GM19438 (cell line): Measurements from ENCODE around the gene KIAA0232.

ENCODE experiments used
- ATAC-seq: cut with Tn5 transposase; IDR thresholded peaks from one replicate; pipeline ENCODE4 v1.9.1; 2021; ENCODE audit warnings: low read depth; ENCODE audit not compliant: unreplicated experiment

Gene KIAA0232

DNA sequence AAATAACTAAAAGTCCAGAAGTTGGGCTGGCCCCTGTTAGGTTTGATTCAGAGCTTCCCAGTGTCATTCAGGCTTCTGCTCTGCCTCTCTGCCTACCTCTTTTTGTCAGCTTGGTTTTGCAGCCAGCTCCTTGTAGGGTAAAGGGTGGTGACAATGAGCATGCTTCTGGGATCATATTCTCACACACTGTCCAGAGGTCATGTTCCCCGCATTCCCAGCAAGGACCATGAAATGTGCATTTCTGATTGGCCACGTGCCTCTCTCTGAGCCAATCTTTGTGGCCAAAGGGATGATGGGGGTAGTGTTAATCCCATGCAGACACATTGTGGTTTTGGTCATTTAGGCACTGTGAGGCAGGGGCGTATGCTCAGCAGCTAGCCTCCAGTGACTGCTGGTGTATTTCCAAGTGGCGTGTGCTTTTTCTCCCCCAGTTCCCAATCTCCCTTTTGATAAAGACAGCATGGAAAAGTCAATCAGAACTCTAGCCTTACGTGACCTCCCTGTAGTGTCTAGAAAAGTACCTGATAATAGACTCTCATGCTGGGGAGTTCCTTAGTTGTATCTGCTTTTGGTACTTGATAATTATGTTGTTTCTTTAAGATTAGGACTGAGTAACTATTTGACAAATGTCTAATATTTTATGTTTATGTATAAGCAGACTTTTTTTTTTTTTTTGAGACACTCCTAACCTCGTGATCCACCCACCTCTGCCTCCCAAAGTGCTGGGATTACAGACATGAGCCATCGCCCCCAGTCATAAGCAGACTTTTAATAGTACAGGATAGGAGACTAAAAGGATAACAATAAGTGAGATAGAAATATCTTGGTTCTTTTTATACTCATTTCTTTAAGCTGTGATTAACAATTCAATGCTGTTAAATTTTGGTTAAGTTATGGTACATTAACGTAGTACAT lies 57.8 kb downstream of the KIAA0232 start:
- ATAC-seq, result no peak

- no peak for ATAC-seq
Observed at GRCh38 chr4:6845027-6845426, 62.5 kb downstream of the KIAA0232 start.

- no peak for ATAC-seq
Observed at GRCh38 chr4:6845574-6845973, 63.0 kb downstream of the KIAA0232 start.

DNA sequence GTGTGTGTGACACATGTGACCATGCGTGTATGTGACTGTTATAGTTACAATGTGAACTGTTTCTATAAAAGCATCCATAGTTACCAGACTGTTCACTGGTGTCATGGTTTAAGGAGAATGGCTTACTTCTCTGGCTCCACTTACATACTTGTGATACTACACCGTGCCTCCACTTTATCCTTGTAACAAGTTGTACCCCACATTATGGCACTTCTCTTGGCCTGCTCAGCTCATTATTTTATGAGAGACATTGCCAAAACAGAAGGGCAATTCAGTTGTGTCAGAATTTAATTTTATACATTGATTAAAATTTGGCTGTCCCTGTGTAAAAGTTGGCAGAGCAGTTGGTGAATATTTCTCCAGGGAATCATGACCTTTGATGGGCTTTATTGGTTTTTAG lies 64.7 kb downstream of the KIAA0232 start:
- ATAC-seq, result no peak

DNA sequence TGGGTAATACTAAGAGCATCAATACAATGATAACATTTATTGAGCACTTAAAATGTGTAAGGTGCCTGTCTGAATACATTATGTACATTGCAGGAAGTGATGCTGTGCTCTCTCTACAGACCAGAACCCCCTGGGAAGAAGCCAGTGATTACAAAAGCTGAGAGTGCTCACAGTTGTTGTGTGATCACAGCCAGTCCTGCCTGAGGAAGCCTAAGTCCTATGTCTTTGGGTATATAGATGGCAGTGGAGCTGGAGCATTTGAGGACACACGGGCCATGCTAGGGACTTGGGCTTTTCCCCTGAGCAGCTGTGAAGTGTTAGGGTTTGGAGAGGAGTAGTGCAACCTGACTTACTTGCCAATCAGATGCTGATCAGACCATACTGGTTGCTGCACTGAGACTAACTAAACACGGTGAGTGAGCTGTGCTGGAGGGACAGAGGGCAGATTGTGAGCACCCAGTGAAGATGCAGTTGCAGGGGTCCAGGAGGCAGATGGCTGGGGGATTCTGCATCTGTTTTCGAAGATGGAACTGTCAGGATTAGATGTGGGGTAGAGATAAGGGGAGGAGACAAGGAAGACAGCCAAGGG lies 66.3 kb downstream of the KIAA0232 start:
- no peak for ATAC-seq

DNA sequence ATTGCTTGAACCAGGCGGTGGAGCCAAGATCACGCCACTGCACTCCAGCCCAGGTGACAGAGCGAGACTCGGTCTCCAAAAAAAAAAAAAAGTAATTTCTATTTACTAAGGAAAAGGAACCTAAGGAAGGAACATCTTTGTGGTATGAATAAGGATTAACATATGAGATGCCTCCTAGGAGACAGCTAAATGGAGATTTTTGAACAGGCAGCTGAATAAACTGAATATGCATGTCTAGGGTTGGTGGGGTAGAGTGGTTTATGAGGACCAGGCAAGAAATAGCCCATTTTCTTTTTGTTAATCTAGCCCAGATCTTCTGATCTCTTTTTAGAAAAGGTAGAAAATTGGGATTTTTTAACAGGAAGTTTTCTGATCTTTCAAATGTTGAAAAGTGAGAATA lies 67.2 kb downstream of the KIAA0232 start:
- ATAC-seq, result no peak

DNA sequence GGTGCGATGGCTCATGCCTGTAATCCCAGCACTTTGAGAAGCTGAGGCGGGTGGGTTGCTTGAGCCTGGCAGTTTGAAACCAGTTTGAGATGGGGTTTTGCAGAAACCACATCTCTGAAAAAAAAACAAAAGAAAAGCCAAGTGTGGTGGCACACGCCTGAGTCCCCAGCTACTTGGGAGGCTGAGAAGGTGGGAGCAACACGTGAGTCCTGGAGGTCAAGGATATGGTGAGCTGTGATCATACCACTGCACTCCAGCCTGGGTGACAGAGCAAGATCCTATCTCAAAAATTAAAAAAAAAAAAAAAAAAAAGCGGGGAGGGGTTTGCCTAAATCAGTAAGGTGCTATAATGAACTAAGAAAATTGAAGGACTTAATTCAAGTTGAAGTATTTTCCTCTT lies 68.9 kb downstream of the KIAA0232 start:
- no peak for ATAC-seq

DNA sequence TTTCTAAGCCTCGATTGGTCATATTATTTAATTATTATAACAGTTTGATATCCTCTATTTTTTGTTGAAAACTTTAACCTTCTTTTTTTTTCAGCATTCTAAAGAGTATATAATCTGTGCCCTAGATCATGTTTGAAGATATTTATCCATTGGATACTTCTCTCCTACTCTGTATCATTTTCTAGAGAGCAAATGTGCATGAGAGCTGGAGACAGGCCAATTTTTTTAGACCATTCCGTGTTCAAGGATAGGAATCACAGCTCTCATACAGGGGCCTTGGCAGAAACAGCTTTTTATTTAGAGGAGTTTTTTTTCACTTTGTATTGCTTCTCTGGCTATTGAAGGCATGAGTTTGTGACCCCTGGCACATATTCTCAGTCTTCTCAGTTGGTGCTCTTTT lies 69.4 kb downstream of the KIAA0232 start:
- no peak for ATAC-seq

DNA sequence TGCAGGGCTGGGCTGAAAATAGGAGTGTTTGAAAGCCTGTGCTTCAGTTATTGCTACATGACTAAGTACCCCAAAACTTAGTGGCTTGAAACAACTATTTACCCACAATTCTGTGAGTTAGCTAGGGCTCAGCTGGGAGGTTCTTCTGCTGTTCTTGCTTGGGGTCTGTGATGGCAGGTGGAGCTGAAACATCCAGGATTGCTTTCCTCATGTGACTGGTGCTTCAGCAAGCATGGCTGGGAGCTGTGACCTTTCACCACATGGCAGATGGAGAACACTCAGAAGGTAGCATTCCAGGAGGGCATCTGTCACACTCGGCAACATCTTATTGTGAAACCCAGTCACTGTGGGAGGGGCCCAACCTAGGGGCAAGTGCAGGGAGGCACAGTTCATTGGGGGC lies 70.1 kb downstream of the KIAA0232 start:
- ATAC-seq, result no peak

DNA sequence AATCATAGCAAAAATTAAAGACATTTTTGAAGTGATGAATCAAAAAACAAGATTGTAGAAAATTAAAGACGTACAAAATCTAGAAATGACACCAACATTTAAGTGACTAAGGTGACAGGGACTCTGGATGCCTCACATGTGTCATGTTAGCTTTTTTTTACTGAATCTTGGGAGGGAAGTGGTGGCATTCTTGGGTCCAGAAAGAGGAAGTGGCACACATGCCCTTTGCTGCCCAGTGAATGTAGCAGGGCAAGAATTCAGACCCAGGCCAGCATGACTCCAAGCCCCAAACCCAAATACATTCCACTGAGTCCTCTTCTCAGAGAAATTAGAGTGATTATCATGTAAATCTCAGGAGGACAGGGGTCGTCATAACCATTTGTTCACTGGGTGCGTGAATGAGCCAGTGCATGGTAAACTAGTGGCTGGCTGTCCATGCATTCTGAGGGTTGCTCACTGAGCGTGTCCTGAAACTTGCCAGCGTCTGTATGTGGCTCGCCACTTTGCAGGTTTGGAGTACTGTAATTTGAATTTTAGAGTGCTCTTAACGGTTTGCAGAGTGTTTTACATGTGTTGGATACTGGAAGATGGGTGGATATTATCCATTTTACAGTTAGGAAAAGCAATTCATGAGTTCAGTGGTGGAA lies 71.7 kb downstream of the KIAA0232 start:
- no peak for ATAC-seq

GRCh38 chr4:6855692-6856297 lies 73.3 kb downstream of the KIAA0232 start:
- ATAC-seq, result peak; percentile 88

DNA sequence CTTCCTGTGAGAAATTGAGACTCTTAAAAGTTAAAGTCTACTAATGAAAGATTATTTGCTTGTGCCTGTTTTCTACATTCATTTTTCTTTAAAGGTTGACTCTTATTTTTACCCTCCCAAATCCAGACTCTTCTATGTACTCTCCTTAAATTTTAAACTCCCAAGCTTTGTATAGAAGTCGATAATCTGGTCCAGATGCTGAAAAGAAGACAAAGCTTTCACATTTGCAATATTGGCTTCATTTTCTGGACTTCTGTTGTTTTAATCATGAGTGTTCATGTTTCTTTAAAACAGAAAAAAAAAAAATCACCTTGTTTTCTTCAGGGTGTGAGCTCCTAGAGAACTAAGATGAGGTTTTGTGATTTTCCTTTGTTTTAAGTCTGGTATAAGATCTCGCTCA lies 73.9 kb downstream of the KIAA0232 start:
- no peak for ATAC-seq

GRCh38 chr4:6857009-6857882 lies 74.7 kb downstream of the KIAA0232 start:
- ATAC-seq, result no peak

GRCh38 chr4:6858997-6859396 lies 76.5 kb downstream of the KIAA0232 start:
- no peak for ATAC-seq

DNA sequence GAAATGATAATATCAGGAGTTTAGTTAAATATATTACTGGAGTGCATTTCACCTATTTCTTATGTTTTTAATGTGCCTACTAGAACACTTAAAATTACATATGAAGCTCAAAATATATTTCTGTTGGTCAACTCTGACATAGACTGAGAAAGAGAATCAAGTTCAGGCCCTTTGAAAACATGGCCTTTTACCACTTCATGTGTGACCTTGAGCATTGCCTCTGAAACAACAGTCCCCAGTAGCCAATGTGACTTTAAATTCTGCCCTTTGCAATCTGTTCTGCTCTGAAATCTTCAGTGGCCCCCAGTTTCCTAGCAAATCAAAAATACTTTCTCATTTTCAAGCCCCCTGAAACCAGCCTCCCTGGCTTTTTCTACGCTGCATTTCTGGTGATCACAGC lies 77.0 kb downstream of the KIAA0232 start:
- no peak for ATAC-seq

GRCh38 chr4:6868386-6868785 lies 85.9 kb downstream of the KIAA0232 start:
- ATAC-seq, result no peak

DNA sequence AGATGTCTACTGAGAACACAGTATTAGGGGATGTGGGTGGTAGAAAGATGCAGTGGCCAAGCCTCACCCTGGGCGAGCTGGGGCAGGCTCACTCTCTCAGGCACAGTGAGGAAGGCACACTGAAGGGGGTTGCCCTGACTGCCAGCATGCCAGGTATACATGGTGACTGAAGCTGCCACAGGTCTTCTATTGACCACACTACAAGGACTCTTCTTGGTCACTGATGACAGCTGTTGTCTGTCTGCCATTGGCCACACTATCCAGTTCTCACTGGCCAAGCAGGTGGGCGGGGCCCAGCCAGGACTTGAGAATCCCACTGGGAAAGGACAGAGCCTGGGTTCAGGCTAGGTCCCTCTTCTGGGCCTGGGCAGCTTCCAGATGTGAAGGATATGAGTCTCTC lies 87.4 kb downstream of the KIAA0232 start:
- ATAC-seq, result no peak

- no peak for ATAC-seq
Observed at GRCh38 chr4:6873291-6873690, 90.8 kb downstream of the KIAA0232 start.

- ATAC-seq, result peak; percentile 56
Observed at GRCh38 chr4:6873792-6874461, 91.4 kb downstream of the KIAA0232 start.

GRCh38 chr4:6874981-6875380 lies 92.5 kb downstream of the KIAA0232 start:
- no peak for ATAC-seq
